H1 (cell line): ENCODE results near the gene WBP1L. TPM values are rescaled to one million over a fixed set of nuclear protein-coding genes. Genes with fewer than 3 reads are reported as not detected.

ENCODE experiments used
- CTCF ChIA-PET: fragments of 300-600 bp; sonication (Branson Sonifier 250); formaldehyde crosslinking; loops from one replicate; lab custom pipeline; 2021; ENCODE audit not compliant: partially characterized antibody; lab: Charles Lee
- POLR2A ChIA-PET: fragments of 300-600 bp; sonication (Branson Sonifier 250); formaldehyde crosslinking; loops from one replicate; lab custom pipeline; 2021; ENCODE audit warnings: inconsistent platforms; ENCODE audit not compliant: partially characterized antibody; lab: Charles Lee
- DNase-seq, 2 experiments: peaks; one replicate each; pipeline versions ENCODE4 v3.0.0 to v3.0.0-alpha.2; 2010 to 2022; ENCODE audit warnings: low spot score in 2 of 2, low read depth in 1 of 2, mixed read lengths in 1 of 2
- FAIRE-seq: peaks from 2 replicates; lab custom pipeline; 2011; peaks lifted over from hg19 to GRCh38; lab: Jason Lieb, UNC
- H2AFZ ChIP-seq: 2 replicates; pipeline ENCODE4 v1.8.1; 2012; ENCODE audit warnings: low read length, inconsistent platforms
- H2AK5ac ChIP-seq: 2 replicates; pipeline ENCODE4 v1.6.1; 2013; ENCODE audit warnings: low read depth, low read length
- H2BK120ac ChIP-seq: replicated peaks from 2 replicates; pipeline ENCODE3; 2013; ENCODE audit warnings: low read depth, low read length, inconsistent platforms
- H2BK12ac ChIP-seq: 2 replicates; pipeline ENCODE4 v1.6.1; 2013; ENCODE audit warnings: low read depth, low read length
- H2BK15ac ChIP-seq: 2 replicates; pipeline ENCODE4 v1.6.1; 2013; ENCODE audit warnings: low read length
- H2BK20ac ChIP-seq: 2 replicates; pipeline ENCODE4 v1.6.1; 2013; ENCODE audit warnings: low read length
- H2BK5ac ChIP-seq: 2 replicates; pipeline ENCODE4 v1.6.1; 2013; ENCODE audit warnings: low read depth, low read length
- H3K14ac ChIP-seq: 2 replicates; pipeline ENCODE4 v1.6.1; 2013; ENCODE audit warnings: inconsistent platforms; ENCODE audit not compliant: insufficient read length
- H3K18ac ChIP-seq: 2 replicates; pipeline ENCODE4 v1.6.1; 2013; ENCODE audit warnings: low read length; ENCODE audit errors: extremely low read depth
- H3K23ac ChIP-seq: 2 replicates; pipeline ENCODE4 v1.6.1; 2013; ENCODE audit warnings: inconsistent platforms; ENCODE audit not compliant: insufficient read length
- H3K23me2 ChIP-seq: 2 replicates; pipeline ENCODE4 v1.6.1; 2013; ENCODE audit warnings: low read depth, low read length
- H3K27ac ChIP-seq: 2 replicates; pipeline ENCODE4 v1.6.1; 2011; ENCODE audit warnings: low read depth, low read length, inconsistent platforms
- H3K27me3 ChIP-seq, 4 experiments: replicated peaks in 1 of 4; 1 replicate in 1 of 4; 2 replicates in 3 of 4; pipeline versions ENCODE4 v1.6.1 to v1.8.1; 2011 to 2013; ENCODE audit warnings: low read length in 3 of 4, mild to moderate bottlenecking in 3 of 4, inconsistent platforms in 2 of 4, mixed read lengths in 2 of 4, moderate library complexity in 1 of 4; ENCODE audit not compliant: control insufficient read depth in 3 of 4, insufficient read depth in 3 of 4; ENCODE audit errors: extremely low read depth in 1 of 4
- H3K36me3 ChIP-seq, 4 experiments: 2 replicates each; pipeline versions ENCODE4 v1.6.1 to v1.8.1; 2011 to 2013; ENCODE audit warnings: mild to moderate bottlenecking in 4 of 4, low read length in 3 of 4, moderate library complexity in 2 of 4, control low read depth in 1 of 4, inconsistent platforms in 1 of 4; ENCODE audit not compliant: insufficient read depth in 4 of 4, control insufficient read depth in 2 of 4
- H3K4ac ChIP-seq: replicated peaks from 2 replicates; pipeline ENCODE3; 2013; ENCODE audit warnings: low read length, low read depth, mixed read lengths, inconsistent platforms; ENCODE audit not compliant: insufficient read length
- H3K4me1 ChIP-seq, 4 experiments: replicated peaks in 1 of 4; 1 replicate in 1 of 4; 2 replicates in 3 of 4; pipeline versions ENCODE4 v1.6.1 to v1.8.1; 2011 to 2013; ENCODE audit warnings: low read length in 3 of 4, inconsistent platforms in 2 of 4, mixed read lengths in 1 of 4; ENCODE audit not compliant: insufficient read depth in 4 of 4, control insufficient read depth in 3 of 4
- H3K4me2 ChIP-seq, 2 experiments: 2 replicates each; pipeline versions ENCODE4 v1.6.1 to v1.8.1; 2011 to 2013; ENCODE audit warnings: low read depth in 2 of 2, low read length in 2 of 2, control low read depth in 1 of 2, inconsistent platforms in 1 of 2, mild to moderate bottlenecking in 1 of 2; ENCODE audit not compliant: insufficient read depth in 1 of 2
- H3K4me3 ChIP-seq, 4 experiments: fragments of 200-600, 300-600 bp in 1 of 4; sonication (generic), shearing (Covaris generic), sonication (Bioruptor Twin) in 1 of 4; 2 replicates each; pipeline versions ENCODE4 v1.5.1 to v1.8.1; 2011 to 2016; ENCODE audit warnings: low read length in 4 of 4, low read depth in 3 of 4, control low read depth in 2 of 4, inconsistent platforms in 2 of 4, mild to moderate bottlenecking in 2 of 4, mixed read lengths in 1 of 4, moderate library complexity in 1 of 4; ENCODE audit not compliant: insufficient read depth in 2 of 4; ENCODE audit errors: extremely low read depth in 1 of 4
- H3K56ac ChIP-seq: replicated peaks from 2 replicates; pipeline ENCODE3; 2013; ENCODE audit warnings: low read depth, mild to moderate bottlenecking, mixed read lengths, low read length, inconsistent platforms; ENCODE audit not compliant: insufficient read length
- H3K79me1 ChIP-seq: 2 replicates; pipeline ENCODE4 v1.6.1; 2013; ENCODE audit warnings: low read depth, low read length, control low read depth
- H3K79me2 ChIP-seq, 2 experiments: 2 replicates each; pipeline versions ENCODE4 v1.6.1 to v1.8.1; 2012 to 2013; ENCODE audit warnings: low read length in 2 of 2, mild to moderate bottlenecking in 2 of 2, inconsistent platforms in 1 of 2; ENCODE audit not compliant: insufficient read depth in 2 of 2, control insufficient read depth in 1 of 2
- H3K9ac ChIP-seq, 4 experiments: replicated peaks in 1 of 4; 1 replicate in 1 of 4; 2 replicates in 3 of 4; pipeline versions ENCODE4 v1.6.1 to v1.8.1; 2011 to 2013; ENCODE audit warnings: low read depth in 3 of 4, low read length in 3 of 4, control low read depth in 2 of 4, mild to moderate bottlenecking in 2 of 4, moderate library complexity in 2 of 4, inconsistent platforms in 1 of 4; ENCODE audit errors: extremely low read depth in 1 of 4
- H3K9me3 ChIP-seq, 2 experiments: 2 replicates each; pipeline versions ENCODE4 v1.6.1 to v1.8.1; 2012 to 2013; ENCODE audit warnings: mild to moderate bottlenecking in 2 of 2, moderate library complexity in 2 of 2, control low read depth in 1 of 2, inconsistent platforms in 1 of 2, low read depth in 1 of 2, low read length in 1 of 2, mixed read lengths in 1 of 2; ENCODE audit not compliant: insufficient read depth in 2 of 2
- H4K20me1 ChIP-seq, 2 experiments: replicated peaks in 1 of 2; 2 replicates each; pipeline versions ENCODE3 to v1.8.1; 2011 to 2013; ENCODE audit warnings: inconsistent platforms in 2 of 2, low read length in 2 of 2, mild to moderate bottlenecking in 1 of 2; ENCODE audit not compliant: insufficient read depth in 2 of 2, control insufficient read depth in 1 of 2
- H4K5ac ChIP-seq: 2 replicates; pipeline ENCODE4 v1.6.1; 2013; ENCODE audit warnings: low read length, low read depth, mixed read lengths, inconsistent platforms; ENCODE audit not compliant: insufficient read length
- H4K8ac ChIP-seq: 2 replicates; pipeline ENCODE4 v1.8.0; 2013; ENCODE audit warnings: mild to moderate bottlenecking, moderate library complexity, low read length, inconsistent platforms; ENCODE audit not compliant: insufficient read depth; ENCODE audit errors: extremely low read depth
- H4K91ac ChIP-seq: replicated peaks from 2 replicates; pipeline ENCODE3; 2013; ENCODE audit warnings: low read length, mixed read lengths, inconsistent platforms; ENCODE audit not compliant: insufficient read length
- ASH2L ChIP-seq: fragments of 200-600, 300-600 bp; sonication (generic); IDR thresholded peaks from one replicate; pipeline ENCODE4 v1.7.1; 2017; ENCODE audit warnings: low read length
- BCL11A ChIP-seq, 2 experiments: IDR thresholded peaks; one replicate each; pipeline ENCODE4 v1.6.1; 2011; ENCODE audit warnings: low read depth in 2 of 2, low read length in 2 of 2, mild to moderate bottlenecking in 2 of 2
- CHD1 ChIP-seq: IDR thresholded peaks from 2 replicates; pipeline ENCODE4 v1.6.1; 2012; ENCODE audit warnings: low read depth, low read length, improper control_type of control experiment
- FOSL1 ChIP-seq: IDR thresholded peaks from 2 replicates; pipeline ENCODE4 v1.6.1; 2011; ENCODE audit warnings: mild to moderate bottlenecking, low read depth, low read length, moderate library complexity; ENCODE audit not compliant: insufficient read depth
- GABPA ChIP-seq: IDR thresholded peaks from 2 replicates; pipeline ENCODE4 v1.6.1; 2011; ENCODE audit warnings: mild to moderate bottlenecking, low read length, moderate library complexity, borderline replicate concordance; ENCODE audit not compliant: insufficient read depth
- HDAC2 ChIP-seq, 2 experiments: fragments of 300-600 bp in 1 of 2; sonication (generic) in 1 of 2; IDR thresholded peaks; 2 replicates each; pipeline ENCODE4 v1.6.1; 2011 to 2012; ENCODE audit warnings: low read depth in 2 of 2, low read length in 2 of 2, mild to moderate bottlenecking in 2 of 2, moderate library complexity in 2 of 2, borderline replicate concordance in 1 of 2, inconsistent platforms in 1 of 2
- HDAC6 ChIP-seq: IDR thresholded peaks from one replicate; pipeline ENCODE4 v1.7.1; 2012; ENCODE audit warnings: low read depth, mild to moderate bottlenecking, inconsistent platforms, low read length, moderate library complexity
- PHF8 ChIP-seq: fragments of 200-600 bp; sonication (generic); conservative IDR thresholded peaks from 2 replicates; pipeline ENCODE4 v1.7.1; 2012; ENCODE audit warnings: low read depth, mild to moderate bottlenecking, inconsistent platforms, low read length, moderate library complexity
- SP1 ChIP-seq: IDR thresholded peaks from 2 replicates; pipeline ENCODE4 v1.6.1; 2011; ENCODE audit warnings: low read depth, low read length
- SRF ChIP-seq: IDR thresholded peaks from 2 replicates; pipeline ENCODE4 v1.6.1; 2011; ENCODE audit warnings: mild to moderate bottlenecking, low read depth, low read length, moderate library complexity
- TAF7 ChIP-seq: optimal IDR thresholded peaks from 2 replicates; pipeline ENCODE3; 2011; ENCODE audit warnings: low read depth, mild to moderate bottlenecking, inconsistent platforms, low read length, moderate library complexity, borderline replicate concordance
- WGBS, 2 experiments: shearing (Covaris generic) in 1 of 2; methylation state at CpG; one replicate each; pipeline versions ENCODE4 v1.1.6 to v1.1.7; 2013 to 2015; ENCODE audit warnings: low lambda C conversion rate in 2 of 2, mixed read lengths in 2 of 2, inconsistent platforms in 1 of 2, low coverage in 1 of 2, missing lambda C conversion rate in 1 of 2; ENCODE audit not compliant: insufficient replicate concordance in 2 of 2, insufficient coverage in 1 of 2, insufficient read length in 1 of 2; ENCODE audit errors: extremely low coverage in 1 of 2, missing lambda C conversion rate in 1 of 2; 5-methylcytosine and 5-hydroxymethylcytosine counted together
- polyA plus RNA-seq, 7 experiments: library from polyadenylated mRNA; depleted of rRNA in 3 of 7; stranded (reverse) in 5 of 7; unstranded in 2 of 7; fragments of >200 nt in 5 of 7; fragments of 200-250 nt in 2 of 7; gene quantifications; 1 replicate in 5 of 7; 2 replicates in 1 of 7; 4 replicates in 1 of 7; pipeline versions ENCODE4 v1.2.1 to v1.2.3, GENCODE V29; 2011 to 2013; ENCODE audit warnings: missing spikeins in 2 of 7, mixed read lengths in 2 of 7
- total RNA-seq: library from RNA; stranded (reverse); fragmentation: NEBNext Ultra II Directional; extraction: Animal tissue kit (Norgen Biotek cat#: 25700); gene quantifications from 2 replicates; pipeline ENCODE4 v1.2.1, GENCODE V29; 2021

Gene WBP1L
- total and polyA plus RNA-seq, 2 of the 8 experiments (the other 6 are each of a cell fraction or from before 2014, with no cell fraction given): 26.6 to 29.9 TPM

DNA sequence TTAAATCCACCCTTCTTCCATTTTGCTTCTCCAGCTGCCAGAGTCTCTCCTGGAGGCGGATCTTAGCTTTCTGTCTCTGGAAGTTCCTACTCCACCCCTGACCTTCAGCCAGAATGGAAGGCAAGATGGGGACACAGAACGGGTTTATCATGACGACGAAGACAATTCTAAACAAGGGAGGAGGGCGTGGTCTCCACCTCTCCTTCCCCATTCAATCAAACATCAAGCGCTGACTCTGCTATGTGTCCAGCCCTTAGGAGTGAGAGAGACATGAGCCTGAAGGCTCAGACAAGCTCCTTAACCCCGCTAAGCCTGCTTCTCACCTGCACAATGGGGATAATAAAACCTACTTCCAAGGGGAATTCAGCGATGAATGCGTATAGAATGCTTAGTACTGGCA, 90.4 kb downstream of the WBP1L start:
- CTCF ChIA-PET: interaction anchor here (0.6 to 11.3 kb wide), 13 partner anchors 8 to 479 kb away, joined by 3 to 118 read pairs (median 5); partner anchors contain the start of gene CNNM2
- H2BK12ac ChIP-seq: peak overlapping the region; percentile 33; the same call in 1 of the 2 replicates

More for the DNA sequence above, 90.4 kb downstream of the WBP1L start:
- Histone ChIP-seq H3K18ac (no peak overlapping the region), H3K79me1 (no peaks in the 10 kb centered on the region), H2BK5ac (no peak overlapping the region), H4K8ac (no peak overlapping the region), H3K14ac (no peak overlapping the region), H3K4me2 (no peak overlapping the region), H3K4ac (no peak overlapping the region), H3K4me3 (no peak overlapping the region), H3K9ac (no peak overlapping the region), H3K79me2 (no peaks in the 10 kb centered on the region), H4K20me1 (no peaks in the 10 kb centered on the region), H2BK120ac (no peak overlapping the region), H3K9me3 (no peaks in the 10 kb centered on the region), H2BK20ac (no peak overlapping the region), H3K27me3 (no peaks in the 10 kb centered on the region; a peak in 1 of 7 replicates), H4K5ac (no peak overlapping the region), H3K27ac (no peak overlapping the region), H3K23me2 (no peaks in the 10 kb centered on the region; the same call in 1 of the 2 replicates), H3K23ac (no peak overlapping the region), H4K91ac (no peak overlapping the region), H3K36me3 (no peaks in the 10 kb centered on the region), H2AFZ (no peak overlapping the region), H2AK5ac (no peak overlapping the region), H3K4me1 (0 out of 7 replicates have a peak, but pooled peaks cover 0 to 2% (median 0%) of the 10 kb centered on the region in 4 experiments), H3K56ac (no peak overlapping the region), H2BK15ac (no peak overlapping the region)
- TF ChIP-seq HDAC6: no peak
- no peak for TF ChIP-seq ASH2L
- no peak for TF ChIP-seq SP1
- no peak for TF ChIP-seq HDAC2 (IDR thresholded peaks at IDR 0.05; ENCODE audit: borderline replicate concordance in 1 of 2, low read depth in 2 of 2, low read length in 2 of 2)
- no peak for TF ChIP-seq TAF7
- TF ChIP-seq PHF8: no peak
- TF ChIP-seq SRF: no peak
- no peak for TF ChIP-seq FOSL1
- no peak for TF ChIP-seq CHD1
- no peak for TF ChIP-seq GABPA
- no peak for TF ChIP-seq BCL11A (IDR thresholded peaks at IDR 0.05; ENCODE audit: low read depth in 2 of 2, low read length in 2 of 2)
- WGBS, 2 experiments: 75% methylated on average over 9 of the region's 9 CpGs; no CpG with 5 or more reads in 1 of the 2 experiments
- POLR2A ChIA-PET: no interaction called here
- no peak for FAIRE-seq
- no peak for DNase-seq
